D721Med (cell line): ENCODE data around the gene CPT1B.

Source experiments
- DNase-seq: peaks from one replicate; pipeline ENCODE4 v3.0.0; 2011; ENCODE audit warnings: low spot score; ENCODE audit not compliant: insufficient read length
- FAIRE-seq: peaks from 2 replicates; lab custom pipeline; 2011; peaks lifted over from hg19 to GRCh38; lab: Jason Lieb, UNC
- CTCF ChIP-seq: IDR thresholded peaks from 2 replicates; pipeline ENCODE4 v1.5.1; 2012; ENCODE audit warnings: mild to moderate bottlenecking, control low read depth; ENCODE audit not compliant: insufficient read depth; ENCODE audit errors: missing control alignments

CPT1B gene

DNA sequence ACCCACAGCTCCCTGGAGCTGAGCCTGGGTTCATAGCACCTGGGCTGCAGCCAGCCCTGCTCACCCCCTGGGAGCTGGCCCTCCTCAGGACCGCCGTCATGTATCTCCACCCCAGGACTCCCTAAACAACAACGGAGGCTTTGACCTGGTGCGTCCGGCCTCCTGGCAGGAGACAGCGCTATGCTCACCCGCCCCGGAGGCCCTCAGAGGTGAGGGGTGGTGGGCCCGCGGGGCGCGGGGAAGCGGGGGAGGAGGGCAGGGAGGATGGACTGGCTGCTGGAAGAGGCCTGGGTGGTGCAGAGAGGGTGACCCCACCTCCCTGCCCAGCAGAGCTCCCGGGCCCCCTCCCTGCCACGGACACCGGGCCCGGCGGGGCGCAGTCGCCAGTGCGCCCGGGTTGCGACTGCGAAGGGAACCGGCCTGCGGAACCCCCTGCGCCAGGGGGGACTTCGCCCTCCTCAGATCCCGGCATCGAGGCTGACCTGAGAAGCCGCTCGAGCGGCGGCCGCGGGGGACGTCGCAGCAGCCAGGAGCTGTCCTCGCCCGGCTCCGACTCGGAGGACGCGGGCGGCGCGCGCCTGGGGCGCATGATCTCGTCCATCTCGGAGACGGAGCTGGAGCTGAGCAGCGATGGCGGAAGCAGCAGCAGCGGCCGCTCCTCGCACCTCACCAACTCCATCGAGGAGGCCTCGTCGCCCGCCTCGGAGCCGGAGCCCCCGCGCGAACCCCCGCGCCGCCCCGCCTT is 25.5 kb upstream of the CPT1B start:
- no peak for FAIRE-seq

DNA sequence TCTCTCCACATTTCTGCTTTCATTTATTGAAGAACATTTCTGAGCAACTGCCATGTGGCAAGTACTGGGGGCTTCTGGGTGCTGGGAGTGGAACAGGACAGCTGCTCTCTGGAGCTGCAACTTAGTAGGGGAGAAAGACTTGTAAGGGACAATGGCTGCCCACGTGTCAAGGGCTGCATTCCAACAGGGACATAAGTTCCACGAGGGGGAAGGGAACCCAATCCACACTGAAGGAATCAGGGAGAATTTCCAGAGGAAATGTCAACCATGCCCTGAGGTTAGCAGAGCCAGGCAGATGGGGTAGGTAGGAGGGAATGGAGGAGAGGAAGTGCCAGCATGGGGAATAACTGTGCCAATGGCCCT is 24.1 kb upstream of the CPT1B start:
- TF ChIP-seq CTCF: no peak
- no peak for DNase-seq
- no peak for FAIRE-seq

More for the DNA sequence above, 25.5 kb upstream of the CPT1B start:
- no peak for TF ChIP-seq CTCF
- no peak for DNase-seq

DNA sequence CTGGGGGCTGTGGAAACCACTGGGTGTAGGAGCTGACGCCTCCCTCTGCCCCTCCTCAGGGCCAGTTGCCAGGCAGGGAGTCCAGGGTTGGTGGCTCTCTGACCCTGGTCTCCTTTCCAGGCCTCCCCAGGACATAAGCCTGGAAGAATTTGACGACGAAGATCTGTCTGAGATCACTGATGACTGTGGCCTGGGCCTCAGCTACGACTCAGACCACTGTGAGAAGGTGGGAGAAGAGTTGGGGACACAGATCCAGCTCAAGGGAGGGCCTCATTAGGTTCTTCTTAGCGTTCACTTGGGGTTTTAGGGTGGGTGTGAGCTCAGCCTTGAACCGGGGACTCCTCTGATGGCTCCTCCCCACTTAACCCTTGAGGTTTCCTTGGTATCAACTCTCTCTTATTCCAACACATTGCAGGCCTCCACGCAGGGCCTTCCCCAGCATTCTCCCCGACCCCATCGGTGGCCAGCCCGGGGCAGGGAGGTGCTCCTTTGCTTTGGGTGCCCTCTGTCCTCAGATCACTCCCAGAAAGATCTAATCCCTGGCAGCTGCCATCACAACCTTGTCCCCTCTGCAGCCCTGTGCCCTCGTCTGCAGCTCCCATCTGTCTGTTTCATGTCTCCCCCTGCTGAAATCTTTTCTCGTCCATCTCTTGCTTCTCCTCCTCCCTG is 23.6 kb upstream of the CPT1B start:
- DNase-seq: no peak
- FAIRE-seq: no peak
- no peak for TF ChIP-seq CTCF

DNA sequence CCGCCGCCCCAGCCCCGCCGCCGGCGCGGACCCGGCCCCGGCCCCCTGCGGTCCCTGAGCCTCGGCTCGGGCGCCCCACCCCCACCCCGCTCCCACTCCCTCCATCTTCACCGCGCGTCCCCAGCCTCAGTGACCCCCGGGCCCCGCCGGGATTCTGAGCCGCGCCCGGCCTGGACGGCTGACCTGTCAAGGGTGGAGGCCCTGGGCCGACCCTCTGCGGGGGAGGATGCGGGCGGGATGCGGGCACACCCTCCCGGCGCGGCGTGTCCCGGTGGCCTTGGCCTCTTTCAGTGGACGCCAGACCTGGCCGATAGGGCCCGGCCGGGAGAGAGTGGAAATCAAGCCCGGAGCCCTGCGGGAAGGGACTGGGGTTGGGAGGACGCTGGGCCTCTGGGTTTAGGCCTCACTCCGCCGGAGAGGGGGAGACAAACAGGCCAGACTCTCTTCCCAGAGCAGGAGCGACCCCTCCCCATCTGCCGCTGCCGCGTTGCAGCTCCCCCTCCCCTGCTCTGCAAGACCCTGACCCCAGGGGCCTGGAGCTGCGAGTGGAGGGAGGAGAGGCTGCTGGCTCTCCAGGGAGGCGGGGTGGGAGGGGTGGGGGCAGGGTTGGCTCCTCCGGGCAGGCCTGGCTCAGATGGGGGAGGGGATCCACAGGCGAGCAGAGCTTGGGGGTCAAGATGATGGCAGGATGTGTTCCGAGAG is 22.9 kb upstream of the CPT1B start:
- TF ChIP-seq CTCF: no peak
- DNase-seq: no peak
- no peak for FAIRE-seq

DNA sequence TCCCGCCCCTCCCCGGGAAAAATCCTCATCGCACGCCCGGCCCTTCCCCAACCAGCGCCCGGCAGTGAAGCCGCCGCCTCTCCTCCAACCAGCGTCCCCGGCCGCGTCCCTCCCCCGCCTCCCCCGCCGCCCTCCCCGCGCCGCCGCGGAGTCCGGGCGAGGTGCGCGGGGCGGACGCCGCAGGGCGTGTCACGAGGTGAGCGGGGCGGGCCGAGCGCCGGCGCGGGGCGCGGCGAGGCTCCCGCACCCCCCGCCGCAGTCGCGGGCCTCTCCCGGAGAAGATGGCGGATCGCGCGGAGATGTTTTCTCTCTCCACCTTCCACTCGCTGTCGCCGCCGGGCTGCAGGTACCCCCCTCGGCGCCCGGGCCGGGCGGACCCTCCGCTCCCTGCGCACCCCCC is 22.3 kb upstream of the CPT1B start, which contains the start of gene MAPK8IP2:
Gene MAPK8IP2 (plus strand): TSS at position 256 of the 400 bp plus-strand sequence. CDS start 26 bp downstream, at position 282.
- FAIRE-seq (no peak), DNase-seq (peak; percentile 57)
- TF ChIP-seq CTCF: no peak

GRCh38 chr22:50599816-50600455 is 21.7 kb upstream of the CPT1B start:
- no peak for FAIRE-seq
- no peak for TF ChIP-seq CTCF
- no peak for DNase-seq
